DND-41 (cell line): ENCODE measurements around the gene SEC14L5.

ENCODE experiments used
- EZH2 ChIP-seq: IDR thresholded peaks from 3 replicates; pipeline ENCODE4 v1.6.1; 2012; ENCODE audit warnings: borderline replicate concordance, low read depth, mild to moderate bottlenecking, moderate library complexity, low read length, inconsistent platforms; ENCODE audit not compliant: severe bottlenecking
- TF ChIP-seq, protein P1 (sequence below): IDR thresholded peaks from 2 replicates; pipeline ENCODE4 v1.5.1; 2012; ENCODE audit warnings: borderline replicate concordance, low read length, moderate library complexity, mild to moderate bottlenecking; ENCODE audit not compliant: poor library complexity, severe bottlenecking; ENCODE audit errors: extremely low read depth

DNA sequence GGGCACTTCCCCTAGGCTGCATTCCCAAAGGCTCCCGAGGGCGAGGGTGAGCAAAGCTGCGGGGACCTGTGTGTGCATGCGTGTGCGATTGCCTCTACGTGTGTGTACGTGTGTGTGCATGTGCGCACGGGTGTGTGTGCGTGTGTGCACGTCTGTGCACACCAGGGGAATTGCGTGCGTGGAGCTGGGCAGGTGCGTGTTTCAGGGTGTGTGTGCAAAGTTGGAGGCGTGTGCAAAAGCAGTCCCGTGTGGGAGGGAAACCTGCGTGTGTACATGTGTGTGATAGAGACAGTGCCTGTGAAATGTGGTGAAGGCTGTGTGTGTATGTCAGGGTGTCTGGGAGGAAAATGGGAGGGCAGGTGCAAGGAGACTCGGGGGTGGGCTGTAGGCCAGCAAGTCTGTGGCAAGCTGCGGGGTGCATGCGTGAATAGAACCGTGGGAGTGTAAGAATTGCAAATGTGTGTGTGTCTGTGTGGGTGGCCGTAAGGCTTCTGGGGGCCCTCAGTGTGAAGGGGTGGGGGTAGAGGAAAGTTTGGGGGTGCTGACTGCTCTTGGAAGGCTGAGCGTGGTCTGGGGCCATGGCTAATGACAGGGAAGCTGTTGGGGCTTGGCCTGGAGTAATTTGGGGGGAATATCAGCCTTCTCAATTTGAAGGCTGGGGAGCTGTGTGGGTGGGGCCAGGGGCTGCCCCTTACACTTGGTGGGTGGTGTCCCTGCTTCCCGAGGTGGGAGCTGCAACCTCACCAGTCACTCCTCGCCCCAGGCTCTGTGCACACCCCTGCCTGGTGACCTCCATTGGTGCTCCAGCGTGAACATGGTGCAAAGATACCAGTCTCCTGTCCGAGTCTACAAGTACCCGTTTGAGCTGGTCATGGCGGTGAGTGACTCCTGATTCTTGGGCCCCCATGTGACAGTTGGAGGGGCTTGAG, 644 bp downstream of the SEC14L5 start:
- TF ChIP-seq, protein P1, sequence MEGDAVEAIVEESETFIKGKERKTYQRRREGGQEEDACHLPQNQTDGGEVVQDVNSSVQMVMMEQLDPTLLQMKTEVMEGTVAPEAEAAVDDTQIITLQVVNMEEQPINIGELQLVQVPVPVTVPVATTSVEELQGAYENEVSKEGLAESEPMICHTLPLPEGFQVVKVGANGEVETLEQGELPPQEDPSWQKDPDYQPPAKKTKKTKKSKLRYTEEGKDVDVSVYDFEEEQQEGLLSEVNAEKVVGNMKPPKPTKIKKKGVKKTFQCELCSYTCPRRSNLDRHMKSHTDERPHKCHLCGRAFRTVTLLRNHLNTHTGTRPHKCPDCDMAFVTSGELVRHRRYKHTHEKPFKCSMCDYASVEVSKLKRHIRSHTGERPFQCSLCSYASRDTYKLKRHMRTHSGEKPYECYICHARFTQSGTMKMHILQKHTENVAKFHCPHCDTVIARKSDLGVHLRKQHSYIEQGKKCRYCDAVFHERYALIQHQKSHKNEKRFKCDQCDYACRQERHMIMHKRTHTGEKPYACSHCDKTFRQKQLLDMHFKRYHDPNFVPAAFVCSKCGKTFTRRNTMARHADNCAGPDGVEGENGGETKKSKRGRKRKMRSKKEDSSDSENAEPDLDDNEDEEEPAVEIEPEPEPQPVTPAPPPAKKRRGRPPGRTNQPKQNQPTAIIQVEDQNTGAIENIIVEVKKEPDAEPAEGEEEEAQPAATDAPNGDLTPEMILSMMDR, result no peak
- no peak for TF ChIP-seq EZH2
